ACHN (cell line): ENCODE results near the gene IL12B.
A peak's percentile ranks its signal among the peaks of the same experiment; 100 is the strongest.
"Not testable (repeated sequence)": the region's sequence is repeated elsewhere in the genome, so short reads cannot be mapped to it uniquely, and the experiment has no call there.

ENCODE experiments used
- DNase-seq: peaks from one replicate; pipeline ENCODE4 v3.0.0-alpha.2; 2015
- in situ Hi-C: cut with HindIII; loops from 2 replicates; pipeline ENCODE4 v1.10.0; 2017; ENCODE audit warnings: low sequenced_read_pairs, low pct_ligation_motif_present, low pct_unique_long_range_greater_than_20kb

IL12B gene

DNA sequence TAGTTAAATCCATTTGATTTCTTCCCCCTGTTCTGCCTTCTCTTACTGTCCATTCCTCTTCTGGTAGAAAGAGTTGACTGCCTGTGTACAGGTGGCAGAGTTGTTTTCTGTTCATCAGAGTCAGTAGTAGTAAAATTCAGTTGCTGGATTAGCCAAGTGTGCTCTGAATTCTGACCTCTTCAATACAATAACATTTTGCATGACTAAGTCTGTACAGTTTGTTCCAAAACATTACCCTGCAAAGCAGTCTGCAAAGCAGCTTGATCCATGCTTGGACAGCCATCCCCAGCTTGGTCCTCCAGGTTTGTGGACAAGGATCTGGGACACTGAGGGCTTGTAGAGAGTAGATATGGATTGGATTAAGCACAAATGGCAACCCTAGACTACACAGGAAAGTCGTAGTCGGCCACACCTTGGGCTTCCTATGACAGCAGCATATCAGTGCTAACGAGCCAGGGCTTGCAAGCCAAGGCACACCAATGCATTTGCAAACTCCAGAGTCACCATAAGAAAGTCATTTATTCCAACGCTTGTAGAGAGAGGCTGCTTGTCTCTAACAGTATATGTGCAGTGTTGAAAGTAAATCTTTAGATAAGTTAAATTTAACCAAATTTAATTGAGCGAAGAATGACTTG, 25.2 kb downstream of the IL12B start:
- DNase-seq, result no peak
- in situ Hi-C loops, result no loop called here

DNA sequence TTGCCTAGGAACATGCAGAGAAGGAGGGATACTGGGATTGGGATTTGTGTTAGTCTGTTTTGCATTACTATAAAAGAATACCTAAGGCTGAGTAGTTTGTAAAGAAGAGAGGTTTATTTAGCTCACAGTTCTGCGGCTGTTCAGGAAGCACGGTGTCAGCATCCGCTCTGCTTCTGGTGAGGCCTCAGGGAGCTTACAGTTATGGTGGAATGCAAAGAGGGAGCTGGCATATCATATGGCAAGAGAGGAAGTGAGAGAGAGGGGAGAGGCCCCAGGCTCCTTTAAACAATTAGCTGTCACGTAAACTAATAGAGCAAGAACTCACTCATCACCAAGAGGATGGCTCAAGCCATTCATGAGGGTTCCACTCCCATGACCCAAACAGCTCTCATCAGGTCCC, 27.0 kb downstream of the IL12B start:
- in situ Hi-C loops, result no loop called here
- DNase-seq, result no peak

DNA sequence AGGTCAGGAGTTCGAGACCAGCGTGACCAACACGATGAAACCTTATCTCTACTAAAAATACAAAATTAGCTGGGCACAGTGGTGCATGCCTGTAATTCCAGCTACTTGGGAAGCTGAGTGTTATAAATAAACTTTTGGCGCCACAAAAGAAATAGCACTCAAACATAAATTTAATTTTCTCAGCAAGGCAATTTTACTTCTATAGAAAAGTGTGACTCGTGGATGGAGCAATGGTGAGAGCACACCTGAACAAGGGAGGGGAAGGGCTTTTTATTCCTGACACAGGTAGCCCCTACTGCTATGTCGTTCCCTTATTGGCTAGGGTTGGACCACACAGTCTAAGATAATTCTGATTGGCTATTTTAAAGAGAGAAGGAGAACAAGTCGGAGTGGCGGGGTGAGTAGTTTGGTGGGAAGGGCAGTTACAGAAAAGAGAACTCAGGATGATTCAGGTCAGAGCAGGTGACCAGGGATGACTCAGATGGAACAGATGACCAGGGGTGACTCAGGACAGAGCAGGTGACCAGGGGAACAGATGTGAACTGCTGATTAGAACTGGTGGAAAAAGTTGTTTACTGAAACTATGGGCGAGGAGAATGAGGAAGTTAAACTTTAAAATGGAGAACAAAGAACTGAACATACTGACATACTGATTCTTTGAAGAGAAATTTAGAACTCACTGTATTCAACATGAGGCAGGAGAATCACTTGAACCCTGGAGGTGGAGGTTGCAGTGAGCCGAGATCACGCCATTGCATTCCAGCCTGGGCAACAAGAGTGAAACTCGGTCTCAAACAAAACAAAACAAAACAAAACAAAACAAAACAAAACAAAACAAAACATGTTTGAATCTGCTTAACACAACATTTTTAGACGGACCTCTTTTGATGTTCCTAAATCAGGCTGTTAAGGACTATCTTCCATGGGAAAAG, 28.1 kb downstream of the IL12B start:
- DNase-seq, in situ Hi-C loops: not testable (repeated sequence)

DNA sequence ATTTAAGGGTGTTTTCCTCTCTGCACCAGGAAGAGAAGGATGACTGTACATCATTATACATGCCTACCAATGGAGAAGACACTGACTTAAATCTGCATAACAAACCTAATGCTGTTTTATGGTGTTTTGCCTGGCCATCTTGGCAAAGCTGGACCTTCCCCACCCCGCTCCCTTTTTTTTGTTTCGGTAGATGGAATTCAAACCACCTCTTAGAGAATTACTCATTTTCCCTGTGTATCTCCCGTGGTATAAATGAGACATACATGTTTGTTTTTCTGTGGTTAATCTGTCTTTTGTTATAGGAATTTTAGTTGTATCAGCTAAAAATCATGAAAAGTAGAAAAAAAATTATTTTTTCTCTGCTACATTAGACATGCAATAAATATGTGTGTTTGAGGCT, 28.8 kb downstream of the IL12B start:
- no peak for DNase-seq
- in situ Hi-C loops, result no loop called here

DNA sequence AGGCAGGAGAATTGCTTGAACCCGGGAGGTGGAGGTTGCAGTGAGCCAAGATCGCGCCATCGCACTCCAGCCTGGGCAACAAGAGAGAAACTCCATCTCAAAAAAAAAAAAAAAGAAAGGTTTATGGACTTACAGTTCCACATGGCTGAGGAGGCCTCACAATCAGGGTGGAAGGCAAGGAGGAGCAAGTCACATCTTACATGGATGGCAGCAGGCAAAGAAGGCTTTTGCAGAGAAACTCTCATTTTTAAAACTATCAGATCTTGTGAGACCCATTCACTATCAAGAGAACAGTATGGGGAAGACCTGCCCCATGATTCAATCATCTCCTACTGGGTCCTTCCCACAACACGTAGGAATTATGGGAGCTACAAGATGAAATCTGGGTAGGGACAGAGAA, 33.0 kb downstream of the IL12B start:
- DNase-seq, in situ Hi-C loops: not testable (repeated sequence)

DNA sequence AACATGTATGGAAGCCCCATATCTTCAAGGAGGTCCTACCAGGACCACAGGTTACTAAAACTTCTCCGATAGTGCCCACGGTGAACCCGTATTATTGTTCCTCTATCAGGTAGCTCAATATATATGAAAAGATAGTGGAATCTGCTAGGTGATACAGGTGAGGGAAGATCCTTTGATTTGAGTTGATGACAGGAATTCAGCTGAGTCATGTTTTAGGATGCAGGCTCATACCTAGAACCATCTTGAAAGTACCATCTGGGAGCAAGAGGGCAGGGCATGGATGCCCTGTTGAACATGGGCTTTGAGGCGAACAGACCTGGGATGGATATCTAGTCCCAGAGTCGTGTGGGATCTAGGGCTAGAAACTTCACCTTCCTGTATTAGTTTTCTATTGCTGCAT, 35.4 kb downstream of the IL12B start:
- DNase-seq, result no peak
- in situ Hi-C loops, result no loop called here

DNA sequence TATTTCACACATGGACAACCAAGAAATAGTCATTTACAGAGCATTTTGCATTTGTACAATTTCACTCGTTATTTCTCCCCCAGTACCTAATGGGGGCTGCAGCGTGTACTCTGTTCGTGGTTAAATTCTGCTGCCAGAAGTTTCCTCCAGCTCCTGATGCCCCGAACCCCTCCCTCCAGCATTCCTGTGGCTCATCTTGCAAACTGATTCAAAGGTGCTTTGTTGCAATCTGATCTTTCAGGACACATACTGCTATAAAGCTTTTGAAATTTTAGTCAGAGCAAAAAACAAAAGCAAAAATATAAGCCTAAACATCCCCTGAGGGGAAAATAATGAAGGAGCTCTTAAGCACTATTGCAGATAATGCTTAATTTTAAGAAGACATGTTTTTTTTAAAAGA, 39.5 kb downstream of the IL12B start:
- in situ Hi-C loops, result no loop called here
- no peak for DNase-seq

DNA sequence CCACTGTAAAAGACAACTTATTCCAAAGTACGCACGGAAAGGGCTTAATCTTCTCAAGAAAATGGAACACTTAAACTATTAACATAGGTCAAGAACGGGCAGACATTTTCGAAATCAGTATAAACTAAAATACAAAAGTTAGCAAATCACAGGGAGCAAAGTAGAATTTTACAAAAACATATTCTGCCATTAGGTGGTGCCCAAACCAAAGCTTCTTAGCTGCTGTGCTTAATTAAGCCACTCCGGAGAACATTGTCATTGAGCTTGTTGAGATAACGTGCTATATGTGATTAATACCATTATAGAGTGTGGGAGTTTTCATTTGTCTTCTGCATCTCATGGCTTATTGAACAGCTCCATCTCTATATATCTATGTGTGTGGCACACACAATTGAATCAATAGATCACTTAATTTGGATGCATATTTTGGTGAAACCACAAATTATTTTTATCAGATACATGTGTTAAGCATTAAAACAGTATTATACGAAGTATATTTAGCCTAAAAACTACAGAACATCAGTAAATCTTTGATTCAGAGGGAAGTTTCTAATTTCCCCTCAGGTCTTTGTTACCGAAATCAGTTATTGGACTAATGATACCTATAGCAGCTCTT, 43.8 kb downstream of the IL12B start:
- in situ Hi-C loops, result no loop called here
- DNase-seq, result peak; percentile 26

DNA sequence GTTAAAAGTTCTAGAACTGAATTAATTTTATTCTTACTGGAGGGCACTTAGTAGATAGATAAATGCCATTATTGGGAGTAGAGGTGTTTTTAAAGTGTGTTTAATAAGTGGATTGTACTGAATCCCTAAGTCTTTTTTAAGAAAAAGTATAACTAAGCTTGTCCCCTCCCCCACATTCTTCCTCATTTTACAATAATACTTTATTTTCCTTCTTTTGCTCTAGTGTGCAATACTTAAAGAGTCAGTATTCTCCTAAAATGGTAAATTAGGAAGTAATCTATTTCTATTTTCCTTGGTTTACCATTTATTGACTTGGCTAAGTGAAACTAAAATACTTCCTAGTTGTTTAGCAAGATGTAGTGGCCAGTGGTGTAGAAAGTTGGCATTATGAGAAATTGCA, 55.6 kb downstream of the IL12B start:
- in situ Hi-C loops, result no loop called here
- no peak for DNase-seq

DNA sequence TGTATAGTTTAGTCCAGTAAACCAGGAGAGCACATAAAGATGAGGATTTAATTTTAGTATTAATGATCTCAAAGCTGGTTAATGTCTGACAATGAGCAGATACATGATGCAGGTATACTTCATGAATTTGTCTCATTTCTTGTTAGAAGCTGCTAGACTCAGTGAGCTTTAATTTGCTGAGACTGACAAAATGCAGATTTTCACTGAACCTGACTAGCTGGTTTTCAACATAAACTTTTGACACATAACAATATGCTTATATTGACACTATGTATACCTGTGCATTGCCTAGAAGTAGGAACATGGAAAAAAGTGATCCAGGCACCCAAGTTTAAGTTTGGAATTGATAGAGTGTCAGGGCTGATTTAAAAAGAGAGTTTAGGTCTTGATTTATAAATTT, 56.4 kb downstream of the IL12B start:
- DNase-seq, result no peak
- in situ Hi-C loops, result no loop called here

DNA sequence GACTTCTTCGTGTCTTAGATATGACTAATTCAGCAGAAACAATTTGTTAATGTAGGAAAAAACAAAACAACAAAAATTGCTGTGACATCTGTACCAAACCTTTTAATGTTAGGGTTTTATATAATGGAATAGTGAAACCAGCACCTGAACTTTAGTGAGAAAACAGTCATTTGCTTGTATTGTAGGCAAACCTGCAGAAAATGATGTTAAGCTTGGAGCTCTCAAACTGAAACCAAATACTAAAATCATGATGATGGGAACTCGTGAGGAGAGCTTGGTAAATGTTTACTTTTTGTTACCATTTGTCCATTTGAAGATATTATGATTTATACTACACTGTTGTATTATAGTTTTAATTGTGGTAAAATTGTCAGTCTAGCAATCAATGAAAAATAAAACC, 60.6 kb downstream of the IL12B start:
- no peak for DNase-seq
- in situ Hi-C loops, result no loop called here

DNA sequence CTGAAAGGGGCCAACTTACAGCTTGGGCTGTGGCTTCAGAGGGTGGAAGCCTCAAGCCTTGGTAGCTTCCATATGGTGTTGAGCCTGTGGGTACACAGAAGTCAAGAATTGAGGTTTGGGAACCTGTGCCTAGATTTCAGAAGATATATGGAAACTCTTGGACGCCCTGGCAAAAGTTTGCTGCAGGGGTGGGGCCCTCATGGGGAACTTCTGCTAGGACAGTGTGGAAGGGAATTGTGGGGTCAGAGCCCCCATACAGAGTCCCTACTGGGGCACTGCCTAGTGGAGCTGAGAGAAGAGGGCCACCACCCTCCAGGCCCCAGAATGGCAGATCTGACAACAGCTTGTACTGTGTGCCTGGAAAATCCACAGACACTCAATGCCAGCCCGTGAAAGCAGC, 63.5 kb downstream of the IL12B start:
- DNase-seq, in situ Hi-C loops: not testable (repeated sequence)
